ENCODE data around the gene BRD7.
"Not testable (repeated sequence)": the region's sequence is repeated elsewhere in the genome, so short reads cannot be mapped to it uniquely, and the experiment has no call there.

- not testable (repeated sequence) for TF ChIP-seq CTCF (IDR thresholded peaks at IDR 0.05; ENCODE audit: poor library complexity); EZH2phosphoT487 (IDR thresholded peaks at IDR 0.05; ENCODE audit: low read depth, severe bottlenecking, unreplicated experiment); EZH2 (IDR thresholded peaks at IDR 0.05; ENCODE audit: borderline replicate concordance)
Observed at GRCh38 chr16:50343566-50343965, 25.2 kb downstream of the BRD7 start.
